Tibial nerve (tissue), 4 donors: ENCODE measurements around the gene ABR.

ENCODE experiments used
- EP300 ChIP-seq, 2 donors: sonication (generic); formaldehyde crosslinking; IDR thresholded peaks; one replicate each; pipeline ENCODE4 v1.6.1; 2017; ENCODE audit warnings: antibody characterized with exemption in 2 of 2, mild to moderate bottlenecking in 1 of 2
- POLR2A ChIP-seq, 2 donors: fragments of 450-650 bp; IDR thresholded peaks; one replicate each; pipeline ENCODE4 v1.6.1; 2017; ENCODE audit warnings: antibody characterized with exemption in 2 of 2, mild to moderate bottlenecking in 2 of 2, moderate library complexity in 2 of 2
- TF ChIP-seq, protein P1 (sequence below), 5 experiments: fragments of 200-600 bp in 3 of 5; fragments of 450-650 bp in 2 of 5; sonication (generic) in 3 of 5; IDR thresholded peaks; one replicate each; pipeline ENCODE4 v1.5.1; 2016 to 2019; ENCODE audit warnings: antibody characterized with exemption in 5 of 5, mild to moderate bottlenecking in 3 of 5, moderate library complexity in 2 of 5

DNA sequence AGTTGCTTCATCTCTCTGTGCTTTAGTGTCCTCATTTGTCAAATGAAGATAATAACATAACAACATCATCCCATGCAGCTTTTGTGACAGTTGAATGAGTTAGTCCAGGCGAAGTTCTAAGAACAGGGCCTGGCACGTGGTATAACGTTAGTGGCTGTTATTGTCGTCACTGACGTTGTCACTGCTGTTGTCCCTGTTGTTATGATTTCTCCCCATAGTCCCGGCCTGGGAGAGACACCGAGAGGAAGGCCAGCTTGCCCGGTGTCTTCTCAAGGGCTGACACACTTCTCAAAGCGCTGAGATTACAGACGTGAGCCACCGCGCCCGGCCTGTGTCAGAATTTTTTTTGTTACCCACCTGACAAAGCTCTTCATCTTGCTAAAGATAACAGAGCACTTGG is 29.9 kb downstream of the ABR start:
- TF ChIP-seq, protein P1, sequence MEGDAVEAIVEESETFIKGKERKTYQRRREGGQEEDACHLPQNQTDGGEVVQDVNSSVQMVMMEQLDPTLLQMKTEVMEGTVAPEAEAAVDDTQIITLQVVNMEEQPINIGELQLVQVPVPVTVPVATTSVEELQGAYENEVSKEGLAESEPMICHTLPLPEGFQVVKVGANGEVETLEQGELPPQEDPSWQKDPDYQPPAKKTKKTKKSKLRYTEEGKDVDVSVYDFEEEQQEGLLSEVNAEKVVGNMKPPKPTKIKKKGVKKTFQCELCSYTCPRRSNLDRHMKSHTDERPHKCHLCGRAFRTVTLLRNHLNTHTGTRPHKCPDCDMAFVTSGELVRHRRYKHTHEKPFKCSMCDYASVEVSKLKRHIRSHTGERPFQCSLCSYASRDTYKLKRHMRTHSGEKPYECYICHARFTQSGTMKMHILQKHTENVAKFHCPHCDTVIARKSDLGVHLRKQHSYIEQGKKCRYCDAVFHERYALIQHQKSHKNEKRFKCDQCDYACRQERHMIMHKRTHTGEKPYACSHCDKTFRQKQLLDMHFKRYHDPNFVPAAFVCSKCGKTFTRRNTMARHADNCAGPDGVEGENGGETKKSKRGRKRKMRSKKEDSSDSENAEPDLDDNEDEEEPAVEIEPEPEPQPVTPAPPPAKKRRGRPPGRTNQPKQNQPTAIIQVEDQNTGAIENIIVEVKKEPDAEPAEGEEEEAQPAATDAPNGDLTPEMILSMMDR (IDR thresholded peaks at IDR 0.05): no peak
- TF ChIP-seq EP300 (IDR thresholded peaks at IDR 0.05): no peak
- TF ChIP-seq POLR2A (IDR thresholded peaks at IDR 0.05): no peak
